ENCODE measurements around the gene MFSD8. TPM values are rescaled to one million over a fixed set of nuclear protein-coding genes. Genes with fewer than 3 reads are reported as not detected.
"Not testable (repeated sequence)": the region's sequence is repeated elsewhere in the genome, so short reads cannot be mapped to it uniquely, and the experiment has no call there.

Gene MFSD8
- total RNA-seq, 1 donor from 2014 or later = 23.0 TPM

DNA sequence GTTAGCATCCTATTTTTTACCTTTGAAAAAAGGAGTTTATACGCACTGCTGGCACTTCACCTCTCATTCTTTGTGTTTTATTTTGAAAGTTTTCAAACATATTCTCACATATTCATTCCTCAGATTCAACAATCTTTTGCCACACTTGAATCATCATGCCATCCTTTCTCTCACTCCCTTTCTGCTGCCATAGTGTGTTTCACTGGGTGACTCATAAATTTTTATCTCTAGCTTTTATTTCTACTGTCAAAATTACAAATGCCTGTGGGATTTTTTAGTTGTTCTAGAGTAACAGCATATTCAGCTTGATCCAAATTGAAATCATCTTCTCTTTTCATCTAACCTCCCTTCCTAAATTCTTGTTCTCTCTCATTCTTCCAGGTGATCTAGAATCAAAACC, 28.0 kb downstream of the MFSD8 start:
- Mint-ChIP-seq H3K4me1 (ENCODE audit: low read depth, unreplicated experiment) (peaks cover 7% of the 10 kb centered on the region), H3K27ac (ENCODE audit: unreplicated experiment) (no peak overlapping the region), H3K36me3 (ENCODE audit: low read depth, unreplicated experiment) (no peaks in the 10 kb centered on the region), H3K9me3 (ENCODE audit: unreplicated experiment) (no peaks in the 10 kb centered on the region), H3K4me3 (ENCODE audit: unreplicated experiment) (no peak overlapping the region), H3K27me3 (ENCODE audit: low read depth, unreplicated experiment) (no peaks in the 10 kb centered on the region)
- Histone ChIP-seq H3K27me3 (ENCODE audit: insufficient read depth, low read length) (no peaks in the 10 kb centered on the region), H3K4me1 (ENCODE audit: insufficient read depth, low read length) (no peaks in the 10 kb centered on the region), H3K36me3 (ENCODE audit: insufficient read depth, low read length) (peaks cover 4% of the 10 kb centered on the region), H4K20me1 (ENCODE audit: insufficient read depth, low read length) (no peaks in the 10 kb centered on the region), H3K27ac (ENCODE audit: low read depth, low read length) (no peak overlapping the region), H3K4me3 (ENCODE audit: insufficient read depth, low read depth, low read length) (no peak overlapping the region), H3K9me3 (ENCODE audit: insufficient read depth, low read depth, low read length) (no peaks in the 10 kb centered on the region), H3K9ac (ENCODE audit: low read length) (no peak overlapping the region), H2AFZ (ENCODE audit: low read depth, low read length) (no peak overlapping the region), H3K4me2 (ENCODE audit: low read length) (no peak overlapping the region), H3K79me2 (ENCODE audit: insufficient read depth, low read length) (no peaks in the 10 kb centered on the region)
- peak; percentile 76 for FAIRE-seq
- DNase-seq (ENCODE audit: low read depth) = peak; percentile 45
- TF ChIP-seq EZH2 (IDR thresholded peaks at IDR 0.05; ENCODE audit: insufficient read depth, low read length) = no peak
- TF ChIP-seq, protein P1, sequence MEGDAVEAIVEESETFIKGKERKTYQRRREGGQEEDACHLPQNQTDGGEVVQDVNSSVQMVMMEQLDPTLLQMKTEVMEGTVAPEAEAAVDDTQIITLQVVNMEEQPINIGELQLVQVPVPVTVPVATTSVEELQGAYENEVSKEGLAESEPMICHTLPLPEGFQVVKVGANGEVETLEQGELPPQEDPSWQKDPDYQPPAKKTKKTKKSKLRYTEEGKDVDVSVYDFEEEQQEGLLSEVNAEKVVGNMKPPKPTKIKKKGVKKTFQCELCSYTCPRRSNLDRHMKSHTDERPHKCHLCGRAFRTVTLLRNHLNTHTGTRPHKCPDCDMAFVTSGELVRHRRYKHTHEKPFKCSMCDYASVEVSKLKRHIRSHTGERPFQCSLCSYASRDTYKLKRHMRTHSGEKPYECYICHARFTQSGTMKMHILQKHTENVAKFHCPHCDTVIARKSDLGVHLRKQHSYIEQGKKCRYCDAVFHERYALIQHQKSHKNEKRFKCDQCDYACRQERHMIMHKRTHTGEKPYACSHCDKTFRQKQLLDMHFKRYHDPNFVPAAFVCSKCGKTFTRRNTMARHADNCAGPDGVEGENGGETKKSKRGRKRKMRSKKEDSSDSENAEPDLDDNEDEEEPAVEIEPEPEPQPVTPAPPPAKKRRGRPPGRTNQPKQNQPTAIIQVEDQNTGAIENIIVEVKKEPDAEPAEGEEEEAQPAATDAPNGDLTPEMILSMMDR (IDR thresholded peaks at IDR 0.05; ENCODE audit: insufficient read depth, low read depth, low read length) = no peak

DNA sequence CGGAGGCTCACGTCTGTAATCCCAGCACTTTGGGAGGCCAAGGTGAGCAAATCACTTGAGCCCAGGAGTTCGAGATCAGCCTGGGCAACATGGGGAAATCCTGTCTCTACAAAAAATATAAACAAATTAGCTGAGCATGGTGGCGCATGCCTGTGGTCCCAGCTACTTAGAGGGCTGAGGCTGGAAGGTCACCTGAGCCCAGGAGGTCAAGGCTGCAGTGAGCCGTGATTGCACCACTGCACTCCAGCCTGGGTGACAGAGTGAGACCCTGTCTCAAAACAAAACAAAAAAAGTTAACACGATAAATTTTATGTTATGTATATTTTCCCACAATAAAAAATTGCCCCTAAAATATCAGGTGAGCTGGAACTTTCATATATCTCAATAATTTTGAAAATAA, 33.1 kb downstream of the MFSD8 start:
- H3K36me3 ChIP-seq (ENCODE audit: insufficient read depth, low read length); H3K4me1 ChIP-seq (ENCODE audit: insufficient read depth, low read length); H3K36me3 Mint-ChIP-seq (ENCODE audit: low read depth, unreplicated experiment); H3K9ac ChIP-seq (ENCODE audit: low read length); H3K9me3 Mint-ChIP-seq (ENCODE audit: unreplicated experiment); H4K20me1 ChIP-seq (ENCODE audit: insufficient read depth, low read length); H3K4me3 Mint-ChIP-seq (ENCODE audit: unreplicated experiment); H3K27me3 Mint-ChIP-seq (ENCODE audit: low read depth, unreplicated experiment); H3K4me3 ChIP-seq (ENCODE audit: insufficient read depth, low read depth, low read length); H3K27me3 ChIP-seq (ENCODE audit: insufficient read depth, low read length); H3K27ac ChIP-seq (ENCODE audit: low read depth, low read length); DNase-seq (ENCODE audit: low read depth); H3K79me2 ChIP-seq (ENCODE audit: insufficient read depth, low read length); FAIRE-seq; H3K9me3 ChIP-seq (ENCODE audit: insufficient read depth, low read depth, low read length); H3K4me2 ChIP-seq (ENCODE audit: low read length); H2AFZ ChIP-seq (ENCODE audit: low read depth, low read length); H3K4me1 Mint-ChIP-seq (ENCODE audit: low read depth, unreplicated experiment): not testable (repeated sequence)
- peak overlapping the region; percentile 53 for H3K27ac Mint-ChIP-seq (ENCODE audit: unreplicated experiment)

DNA sequence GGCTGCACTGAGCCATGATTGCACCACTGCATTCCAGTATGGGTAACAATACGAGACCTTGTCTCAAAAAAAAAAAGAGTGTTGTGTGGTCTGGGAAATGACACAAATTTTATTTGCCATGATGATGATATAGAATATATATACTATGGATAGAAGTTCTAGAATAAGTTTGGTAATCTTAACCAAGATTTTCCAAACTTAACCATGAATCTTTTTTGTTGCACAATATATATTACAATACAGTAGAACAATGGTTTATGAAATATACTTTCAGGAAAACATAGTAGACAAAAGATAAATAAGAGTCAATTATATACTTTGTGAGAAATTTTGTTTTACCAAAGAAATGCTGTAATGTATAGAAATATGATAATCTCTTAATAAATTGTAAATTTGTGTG, 34.8 kb downstream of the MFSD8 start:
- no peaks in the 10 kb centered on the region for H3K36me3 ChIP-seq (ENCODE audit: insufficient read depth, low read length)
- H3K27me3 Mint-ChIP-seq (ENCODE audit: low read depth, unreplicated experiment) = no peaks in the 10 kb centered on the region
- no peak for FAIRE-seq

DNA sequence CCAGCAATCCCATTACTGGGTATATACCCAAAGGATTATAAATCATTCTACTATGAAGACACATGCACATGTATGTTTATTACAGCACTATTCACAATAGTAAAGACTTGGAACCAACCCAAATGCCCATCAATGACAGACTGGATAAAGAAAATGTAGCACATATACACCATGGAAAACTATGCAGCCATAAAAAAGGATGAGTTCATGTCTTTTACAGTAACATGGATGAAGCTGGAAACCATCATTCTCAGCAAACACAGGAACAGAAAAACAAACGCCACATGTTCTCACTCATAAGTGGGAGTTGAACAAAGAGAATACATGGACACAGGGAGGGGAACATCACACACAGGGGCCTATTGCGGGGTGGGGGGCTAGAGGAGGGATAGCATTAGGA, 39.3 kb downstream of the MFSD8 start:
- H3K79me2 ChIP-seq (ENCODE audit: insufficient read depth, low read length); DNase-seq (ENCODE audit: low read depth); FAIRE-seq; H3K9me3 Mint-ChIP-seq (ENCODE audit: unreplicated experiment); H3K4me3 Mint-ChIP-seq (ENCODE audit: unreplicated experiment); H3K36me3 Mint-ChIP-seq (ENCODE audit: low read depth, unreplicated experiment); H3K27ac Mint-ChIP-seq (ENCODE audit: unreplicated experiment); H3K36me3 ChIP-seq (ENCODE audit: insufficient read depth, low read length); H2AFZ ChIP-seq (ENCODE audit: low read depth, low read length); H3K27ac ChIP-seq (ENCODE audit: low read depth, low read length); H3K4me2 ChIP-seq (ENCODE audit: low read length); H3K9ac ChIP-seq (ENCODE audit: low read length); H3K4me1 Mint-ChIP-seq (ENCODE audit: low read depth, unreplicated experiment); H3K27me3 ChIP-seq (ENCODE audit: insufficient read depth, low read length); H4K20me1 ChIP-seq (ENCODE audit: insufficient read depth, low read length); H3K4me1 ChIP-seq (ENCODE audit: insufficient read depth, low read length); H3K27me3 Mint-ChIP-seq (ENCODE audit: low read depth, unreplicated experiment); H3K4me3 ChIP-seq (ENCODE audit: insufficient read depth, low read depth, low read length); H3K9me3 ChIP-seq (ENCODE audit: insufficient read depth, low read depth, low read length): not testable (repeated sequence)

More for the DNA sequence above, 34.8 kb downstream of the MFSD8 start:
- H3K79me2 ChIP-seq (ENCODE audit: insufficient read depth, low read length) = no peaks in the 10 kb centered on the region
- H3K27ac ChIP-seq (ENCODE audit: low read depth, low read length) = no peak overlapping the region
- H3K27me3 ChIP-seq (ENCODE audit: insufficient read depth, low read length) = no peaks in the 10 kb centered on the region
- no peak overlapping the region for H3K9ac ChIP-seq (ENCODE audit: low read length)
- no peaks in the 10 kb centered on the region for H3K9me3 ChIP-seq (ENCODE audit: insufficient read depth, low read depth, low read length)
- H3K4me1 Mint-ChIP-seq (ENCODE audit: low read depth, unreplicated experiment) = no peaks in the 10 kb centered on the region
- no peak overlapping the region for H2AFZ ChIP-seq (ENCODE audit: low read depth, low read length)
- DNase-seq (ENCODE audit: low read depth) = no peak
- no peak overlapping the region for H3K4me3 Mint-ChIP-seq (ENCODE audit: unreplicated experiment)
- no peak overlapping the region for H3K27ac Mint-ChIP-seq (ENCODE audit: unreplicated experiment)
- H3K36me3 Mint-ChIP-seq (ENCODE audit: low read depth, unreplicated experiment) = peaks cover 7% of the 10 kb centered on the region
- TF ChIP-seq, protein P1 (IDR thresholded peaks at IDR 0.05; ENCODE audit: insufficient read depth, low read depth, low read length) = no peak
- no peak for TF ChIP-seq EZH2 (IDR thresholded peaks at IDR 0.05; ENCODE audit: insufficient read depth, low read length)
- H3K4me2 ChIP-seq (ENCODE audit: low read length) = no peak overlapping the region
- H3K9me3 Mint-ChIP-seq (ENCODE audit: unreplicated experiment) = peaks cover 2% of the 10 kb centered on the region
- no peaks in the 10 kb centered on the region for H4K20me1 ChIP-seq (ENCODE audit: insufficient read depth, low read length)
- no peak overlapping the region for H3K4me3 ChIP-seq (ENCODE audit: insufficient read depth, low read depth, low read length)
- H3K4me1 ChIP-seq (ENCODE audit: insufficient read depth, low read length) = no peaks in the 10 kb centered on the region
